Lower lobe of right lung (tissue), 2 donors: ENCODE data around the gene RPA1. TPM values are rescaled to one million over a fixed set of nuclear protein-coding genes. Genes with fewer than 3 reads are reported as not detected.
A peak's percentile ranks its signal among the peaks of the same experiment; 100 is the strongest.

Source experiments
- ATAC-seq, 2 donors: fragments of 200-7000 bp; cut with Tn5 transposase; one replicate each; pipeline ENCODE4 v1.9.1; 2020 to 2022; ENCODE audit warnings: mild to moderate bottlenecking in 2 of 2, moderate library complexity in 2 of 2
- DNase-seq: peaks from one replicate; pipeline ENCODE4 v3.0.0-alpha.2; 2020
- H3K27ac ChIP-seq: fragments of 200-600 bp; one replicate; pipeline ENCODE4 v1.8.0; 2022
- H3K27me3 ChIP-seq: fragments of 200-600 bp; one replicate; pipeline ENCODE4 v1.8.0; 2022; ENCODE audit warnings: low read depth
- H3K36me3 ChIP-seq: fragments of 200-600 bp; one replicate; pipeline ENCODE4 v1.8.0; 2022; ENCODE audit warnings: mild to moderate bottlenecking
- H3K4me1 ChIP-seq: fragments of 200-600 bp; one replicate; pipeline ENCODE4 v1.8.0; 2022
- H3K4me3 ChIP-seq: fragments of 200-600 bp; one replicate; pipeline ENCODE4 v1.8.0; 2022; ENCODE audit warnings: mild to moderate bottlenecking
- H3K9me3 ChIP-seq: fragments of 200-600 bp; one replicate; pipeline ENCODE4 v1.8.0; 2022
- intact Hi-C: fragments of 100-400 bp; cut with DNase I; formaldehyde crosslinking; loops from one replicate; pipeline ENCODE4 v1.11.0; 2022
- total RNA-seq: library from RNA; stranded (reverse); fragmentation: NEBNext Ultra II Directional; extraction: Animal tissue kit (Norgen Biotek cat#: 25700); gene quantifications from one replicate; pipeline ENCODE4 v1.2.1, GENCODE V29; 2021
- TF ChIP-seq, protein P1 (sequence below): fragments of 200-600 bp; IDR thresholded peaks from one replicate; pipeline ENCODE4 v1.8.0; 2022; ENCODE audit warnings: antibody characterized with exemption, mild to moderate bottlenecking
- donor health status: DM: no; HTN: yes; CAD: no; lungs with severe emphysema.

RPA1 gene
- total RNA-seq, 1 donor from 2014 or later, result 67.1 TPM

- Histone ChIP-seq H3K36me3 (no peaks in the 10 kb centered on the region), H3K27ac (no peak overlapping the region), H3K27me3 (peaks cover 12% of the 10 kb centered on the region), H3K4me3 (no peak overlapping the region), H3K9me3 (no peaks in the 10 kb centered on the region), H3K4me1 (peaks cover 9% of the 10 kb centered on the region)
- DNase-seq (no peak), ATAC-seq (no peak)
- intact Hi-C loops, result no loop called here
- TF ChIP-seq, protein P1, sequence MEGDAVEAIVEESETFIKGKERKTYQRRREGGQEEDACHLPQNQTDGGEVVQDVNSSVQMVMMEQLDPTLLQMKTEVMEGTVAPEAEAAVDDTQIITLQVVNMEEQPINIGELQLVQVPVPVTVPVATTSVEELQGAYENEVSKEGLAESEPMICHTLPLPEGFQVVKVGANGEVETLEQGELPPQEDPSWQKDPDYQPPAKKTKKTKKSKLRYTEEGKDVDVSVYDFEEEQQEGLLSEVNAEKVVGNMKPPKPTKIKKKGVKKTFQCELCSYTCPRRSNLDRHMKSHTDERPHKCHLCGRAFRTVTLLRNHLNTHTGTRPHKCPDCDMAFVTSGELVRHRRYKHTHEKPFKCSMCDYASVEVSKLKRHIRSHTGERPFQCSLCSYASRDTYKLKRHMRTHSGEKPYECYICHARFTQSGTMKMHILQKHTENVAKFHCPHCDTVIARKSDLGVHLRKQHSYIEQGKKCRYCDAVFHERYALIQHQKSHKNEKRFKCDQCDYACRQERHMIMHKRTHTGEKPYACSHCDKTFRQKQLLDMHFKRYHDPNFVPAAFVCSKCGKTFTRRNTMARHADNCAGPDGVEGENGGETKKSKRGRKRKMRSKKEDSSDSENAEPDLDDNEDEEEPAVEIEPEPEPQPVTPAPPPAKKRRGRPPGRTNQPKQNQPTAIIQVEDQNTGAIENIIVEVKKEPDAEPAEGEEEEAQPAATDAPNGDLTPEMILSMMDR, result no peak
Measured at GRCh38 chr17:1930337-1930645, 100.5 kb downstream of the RPA1 start.

- Histone ChIP-seq H3K9me3 (no peaks in the 10 kb centered on the region), H3K27me3 (peaks cover 12% of the 10 kb centered on the region), H3K27ac (no peak overlapping the region), H3K4me1 (peaks cover 9% of the 10 kb centered on the region), H3K36me3 (no peaks in the 10 kb centered on the region), H3K4me3 (no peak overlapping the region)
- intact Hi-C loops, result no loop called here
- TF ChIP-seq, protein P1, result no peak
- ATAC-seq (peak; percentile 52 to 69), DNase-seq (no peak)
Measured at GRCh38 chr17:1931844-1932579, 102.2 kb downstream of the RPA1 start.

DNA sequence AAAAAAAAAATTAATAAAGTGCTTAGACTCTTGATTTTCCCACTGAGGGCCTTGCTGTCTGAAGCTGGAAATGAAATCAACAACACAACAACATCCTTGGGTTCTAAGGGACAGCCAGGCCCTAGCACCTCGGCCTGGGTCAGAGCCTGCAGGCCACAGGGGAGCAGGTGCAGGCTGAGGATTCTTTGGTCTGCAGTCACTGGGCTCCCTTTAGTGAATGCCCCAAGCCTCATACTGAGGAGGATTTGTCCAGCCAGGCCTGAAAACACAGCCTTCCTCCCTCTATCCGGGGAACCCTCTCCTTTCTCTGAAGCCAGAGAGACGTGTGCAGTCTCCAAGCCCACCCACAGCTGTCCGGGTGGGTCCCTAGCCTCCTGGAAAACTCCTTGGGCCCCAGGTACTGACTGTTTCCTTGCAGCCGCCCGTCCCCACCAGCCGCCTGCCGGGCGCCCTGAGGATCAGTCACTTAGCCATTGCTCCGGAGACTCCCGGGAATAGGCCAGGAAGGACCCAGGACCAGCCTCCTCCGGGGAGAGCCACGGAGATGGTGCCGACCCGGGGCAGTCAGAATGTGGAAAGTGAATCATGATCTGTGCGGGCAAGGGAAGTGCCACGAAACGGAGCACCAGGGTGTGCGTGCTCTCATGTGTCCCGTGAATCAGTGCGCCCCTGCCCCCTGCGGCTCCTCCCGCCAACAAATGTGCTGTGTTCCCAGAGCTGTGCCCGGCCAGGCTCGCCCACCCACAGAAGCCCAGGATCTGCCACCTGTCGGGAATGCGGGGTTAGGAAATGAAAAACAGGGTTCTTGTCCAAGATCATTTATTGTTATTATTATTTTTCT, 104.3 kb downstream of the RPA1 start:
- DNase-seq (no peak), ATAC-seq (no peak)
- no peak overlapping the region for H3K4me3 ChIP-seq
- intact Hi-C loops, result no loop called here
- H3K27ac ChIP-seq, result no peak overlapping the region
- H3K27me3 ChIP-seq, result peaks cover 12% of the 10 kb centered on the region
- TF ChIP-seq, protein P1, result no peak
- peaks cover 9% of the 10 kb centered on the region for H3K4me1 ChIP-seq
- no peaks in the 10 kb centered on the region for H3K9me3 ChIP-seq
- no peaks in the 10 kb centered on the region for H3K36me3 ChIP-seq

GRCh38 chr17:1934901-1935300, 105.1 kb downstream of the RPA1 start:
- Histone ChIP-seq H3K9me3 (no peaks in the 10 kb centered on the region), H3K36me3 (no peaks in the 10 kb centered on the region), H3K27ac (no peak overlapping the region), H3K4me3 (no peak overlapping the region), H3K27me3 (peaks cover 12% of the 10 kb centered on the region), H3K4me1 (peaks cover 9% of the 10 kb centered on the region)
- TF ChIP-seq, protein P1, result no peak
- ATAC-seq, result no peak
- intact Hi-C loops, result no loop called here
- DNase-seq, result no peak

- ATAC-seq (no peak), DNase-seq (no peak)
- no peak overlapping the region for H3K27ac ChIP-seq
- intact Hi-C loops, result no loop called here
- H3K4me3 ChIP-seq, result no peak overlapping the region
- H3K27me3 ChIP-seq, result peaks cover 12% of the 10 kb centered on the region
- H3K36me3 ChIP-seq, result no peaks in the 10 kb centered on the region
- H3K4me1 ChIP-seq, result peaks cover 16% of the 10 kb centered on the region
- TF ChIP-seq, protein P1, result no peak
- H3K9me3 ChIP-seq, result no peaks in the 10 kb centered on the region
Measured at GRCh38 chr17:1936766-1937165, 107.0 kb downstream of the RPA1 start.
